ENCODE measurements around the gene PSME2.

PSME2 gene

GRCh38 chr14:24160850-24161804 lies 14.7 kb upstream of the PSME2 start, which contains the start of gene IRF9 (continued):
- TF ChIP-seq ZNF18 (tag by site-specific recombination; IDR thresholded peaks at IDR 0.05): no peak
- no peak for TF ChIP-seq ZNF133 (tag by site-specific recombination; IDR thresholded peaks at IDR 0.05)
- no peak for TF ChIP-seq ZNF707 (tag by site-specific recombination; IDR thresholded peaks at IDR 0.05)
- TF ChIP-seq SP3 (tag by site-specific recombination; IDR thresholded peaks at IDR 0.05): peak; percentile 85
- TF ChIP-seq ZNF157 (tag by site-specific recombination; IDR thresholded peaks at IDR 0.05): no peak
- no peak for TF ChIP-seq ZNF398 (tag by site-specific recombination; IDR thresholded peaks at IDR 0.05)
- peak; percentile 89 for TF ChIP-seq ZNF2 (tag by site-specific recombination; IDR thresholded peaks at IDR 0.05)
- TF ChIP-seq ZNF292 (tag by site-specific recombination; IDR thresholded peaks at IDR 0.05; ENCODE audit: borderline replicate concordance, low read depth): no peak
- TF ChIP-seq RBAK (tag by site-specific recombination; IDR thresholded peaks at IDR 0.05): no peak
- no peak for TF ChIP-seq ZFP41 (tag by site-specific recombination; IDR thresholded peaks at IDR 0.05; ENCODE audit: borderline replicate concordance)
- peak; percentile 48 for TF ChIP-seq ZNF654 (tag by site-specific recombination; IDR thresholded peaks at IDR 0.05; ENCODE audit: low read depth)
- no peak for TF ChIP-seq ZBTB44 (tag by site-specific recombination; IDR thresholded peaks at IDR 0.05)
- no peak for TF ChIP-seq ZNF202 (tag by site-specific recombination; IDR thresholded peaks at IDR 0.05; ENCODE audit: borderline replicate concordance)
- TF ChIP-seq ZNF341 (tag by site-specific recombination; IDR thresholded peaks at IDR 0.05; ENCODE audit: low read depth): no peak
- TF ChIP-seq GLIS2 (tag by site-specific recombination; IDR thresholded peaks at IDR 0.05): peak; percentile 77
- no peak for TF ChIP-seq ZNF214 (tag by site-specific recombination; IDR thresholded peaks at IDR 0.05; ENCODE audit: borderline replicate concordance)
- no peak for TF ChIP-seq ZNF354C (tag by site-specific recombination; IDR thresholded peaks at IDR 0.05; ENCODE audit: borderline replicate concordance, low read depth)
- peak; percentile 78 for TF ChIP-seq KLF1 (tag by site-specific recombination; IDR thresholded peaks at IDR 0.05)
- TF ChIP-seq ZBTB17 (tag by site-specific recombination; IDR thresholded peaks at IDR 0.05): peak; percentile 92
- no peak for TF ChIP-seq HOXA7 (CRISPR knock-in tag; IDR thresholded peaks at IDR 0.05; ENCODE audit: borderline replicate concordance)
- TF ChIP-seq TSHZ1 (tag by site-specific recombination; IDR thresholded peaks at IDR 0.05; ENCODE audit: borderline replicate concordance): 0 out of 2 replicates have a peak, but pooled peaks have one; percentile 12
- TF ChIP-seq TRIM28 (IDR thresholded peaks at IDR 0.05; ENCODE audit: borderline replicate concordance, low read length): peak; percentile 74
- TF ChIP-seq KLF10 (tag by site-specific recombination; IDR thresholded peaks at IDR 0.05): peak; percentile 67; the same call in 1 of the 2 replicates
- no peak for TF ChIP-seq ZNF155 (tag by site-specific recombination; IDR thresholded peaks at IDR 0.05)
- no peak for TF ChIP-seq OVOL3 (tag by site-specific recombination; IDR thresholded peaks at IDR 0.05)
- no peak for TF ChIP-seq ZNF121 (tag by site-specific recombination; IDR thresholded peaks at IDR 0.05)
- TF ChIP-seq ZNF16 (tag by site-specific recombination; IDR thresholded peaks at IDR 0.05; ENCODE audit: low read depth): no peak
- no peak for TF ChIP-seq SETDB1 (IDR thresholded peaks at IDR 0.05; ENCODE audit: insufficient read length, low read length)
- no peak for TF ChIP-seq TCF7L2 (IDR thresholded peaks at IDR 0.05; ENCODE audit: borderline replicate concordance, low read depth, low read length)
- no peak for TF ChIP-seq ZNF48 (tag by site-specific recombination; IDR thresholded peaks at IDR 0.05)
- TF ChIP-seq ZNF391 (tag by site-specific recombination; IDR thresholded peaks at IDR 0.05; ENCODE audit: borderline replicate concordance, low read depth): peak; percentile 59; the same call in 1 of the 2 replicates
- TF ChIP-seq FEZF1 (tag by site-specific recombination; IDR thresholded peaks at IDR 0.05): no peak
